NCI-H146 treated with DMSO at 0.1 percent for 48 hours (cell line): Measurements from ENCODE around the gene GRIN2A.

ENCODE experiments used
- DNase-seq: peaks from one replicate; lab custom pipeline; 2025; ENCODE audit not compliant: unreplicated experiment; lab: John Stamatoyannopoulos, UW

Gene GRIN2A

GRCh38 chr16:10136916-10137315 lies 45.3 kb downstream of the GRIN2A start:
- DNase-seq = no peak

- no peak for DNase-seq
Measured at GRCh38 chr16:10130538-10130937, 51.7 kb downstream of the GRIN2A start.

GRCh38 chr16:10128397-10129258 lies 53.6 kb downstream of the GRIN2A start:
- no peak for DNase-seq

GRCh38 chr16:10126686-10127085 lies 55.5 kb downstream of the GRIN2A start:
- no peak for DNase-seq

- DNase-seq = no peak
Measured at GRCh38 chr16:10123141-10123540, 59.1 kb downstream of the GRIN2A start.

GRCh38 chr16:10122546-10122945 lies 59.7 kb downstream of the GRIN2A start:
- no peak for DNase-seq

- no peak for DNase-seq
Measured at GRCh38 chr16:10121897-10122425, 60.3 kb downstream of the GRIN2A start.

- no peak for DNase-seq
Measured at GRCh38 chr16:10121491-10121890, 60.7 kb downstream of the GRIN2A start.

GRCh38 chr16:10120953-10121352 lies 61.3 kb downstream of the GRIN2A start:
- DNase-seq = no peak

GRCh38 chr16:10114409-10114808 lies 67.8 kb downstream of the GRIN2A start:
- DNase-seq = no peak

GRCh38 chr16:10113248-10113647 lies 69.0 kb downstream of the GRIN2A start:
- no peak for DNase-seq

GRCh38 chr16:10112021-10112420 lies 70.2 kb downstream of the GRIN2A start:
- no peak for DNase-seq

GRCh38 chr16:10111156-10111761 lies 71.0 kb downstream of the GRIN2A start:
- no peak for DNase-seq

- DNase-seq = no peak
Measured at GRCh38 chr16:10110552-10110951, 71.7 kb downstream of the GRIN2A start.

GRCh38 chr16:10107081-10107480 lies 75.1 kb downstream of the GRIN2A start:
- no peak for DNase-seq

GRCh38 chr16:10103700-10104099 lies 78.5 kb downstream of the GRIN2A start:
- DNase-seq = no peak

GRCh38 chr16:10103118-10103517 lies 79.1 kb downstream of the GRIN2A start:
- no peak for DNase-seq

- no peak for DNase-seq
Measured at GRCh38 chr16:10100829-10101228, 81.4 kb downstream of the GRIN2A start.

- no peak for DNase-seq
Measured at GRCh38 chr16:10098991-10099390, 83.2 kb downstream of the GRIN2A start.

GRCh38 chr16:10097271-10097670 lies 85.0 kb downstream of the GRIN2A start:
- DNase-seq = no peak

GRCh38 chr16:10093576-10093975 lies 88.7 kb downstream of the GRIN2A start:
- DNase-seq = no peak

- no peak for DNase-seq
Measured at GRCh38 chr16:10090816-10091215, 91.4 kb downstream of the GRIN2A start.
